Measurements from ENCODE around the gene PCIF1. TPM values are rescaled to one million over a fixed set of nuclear protein-coding genes. Genes with fewer than 3 reads are reported as not detected.
A peak's percentile ranks its signal among the peaks of the same experiment; 100 is the strongest.

The PCIF1 gene
- total and polyA plus RNA-seq, 4 donors = 9.2 to 12.4 (median 11.5) TPM

- Histone ChIP-seq H3K36me3 (ENCODE audit: control insufficient read depth in 4 of 4, insufficient read depth in 3 of 4, low read depth in 1 of 4, low read length in 3 of 4) (peaks cover 16 to 77% (median 53%) of the 10 kb centered on the region in 4 donors), H3K9me3 (ENCODE audit: control insufficient read depth in 4 of 4, low read length in 3 of 4) (no peaks in the 10 kb centered on the region), H3K27me3 (ENCODE audit: control insufficient read depth in 4 of 4, insufficient read depth in 4 of 4, low read length in 3 of 4) (no peaks in the 10 kb centered on the region), H3K4me1 (ENCODE audit: control insufficient read depth in 4 of 4, insufficient read depth in 4 of 4, low read length in 3 of 4) (peaks cover 5 to 16% (median 12%) of the 10 kb centered on the region in 4 donors), H3K4me3 (ENCODE audit: low read depth in 1 of 3, low read length in 3 of 3) (no peak overlapping the region), H3K27ac (ENCODE audit: low read depth in 1 of 2, low read length in 2 of 2) (peak overlapping the region in 1 of 2 donors; percentile 17), H3K9ac (ENCODE audit: low read depth in 1 of 2, low read length in 2 of 2) (no peak overlapping the region)
- DNase-seq (ENCODE audit: low spot score) = no peak
- WGBS = 93% methylated on average over 6 of the region's 6 CpGs
- TF ChIP-seq EGR1 (IDR thresholded peaks at IDR 0.05; ENCODE audit: low read depth in 2 of 2) = no peak
- no peak for TF ChIP-seq HNF4A (conservative IDR thresholded peaks at IDR 0.05)
- no peak for TF ChIP-seq ATF3 (IDR thresholded peaks at IDR 0.05)
- TF ChIP-seq JUND (IDR thresholded peaks at IDR 0.05) = no peak
Observed at GRCh38 chr20:45943613-45944012, 9.1 kb downstream of the PCIF1 start.

DNA sequence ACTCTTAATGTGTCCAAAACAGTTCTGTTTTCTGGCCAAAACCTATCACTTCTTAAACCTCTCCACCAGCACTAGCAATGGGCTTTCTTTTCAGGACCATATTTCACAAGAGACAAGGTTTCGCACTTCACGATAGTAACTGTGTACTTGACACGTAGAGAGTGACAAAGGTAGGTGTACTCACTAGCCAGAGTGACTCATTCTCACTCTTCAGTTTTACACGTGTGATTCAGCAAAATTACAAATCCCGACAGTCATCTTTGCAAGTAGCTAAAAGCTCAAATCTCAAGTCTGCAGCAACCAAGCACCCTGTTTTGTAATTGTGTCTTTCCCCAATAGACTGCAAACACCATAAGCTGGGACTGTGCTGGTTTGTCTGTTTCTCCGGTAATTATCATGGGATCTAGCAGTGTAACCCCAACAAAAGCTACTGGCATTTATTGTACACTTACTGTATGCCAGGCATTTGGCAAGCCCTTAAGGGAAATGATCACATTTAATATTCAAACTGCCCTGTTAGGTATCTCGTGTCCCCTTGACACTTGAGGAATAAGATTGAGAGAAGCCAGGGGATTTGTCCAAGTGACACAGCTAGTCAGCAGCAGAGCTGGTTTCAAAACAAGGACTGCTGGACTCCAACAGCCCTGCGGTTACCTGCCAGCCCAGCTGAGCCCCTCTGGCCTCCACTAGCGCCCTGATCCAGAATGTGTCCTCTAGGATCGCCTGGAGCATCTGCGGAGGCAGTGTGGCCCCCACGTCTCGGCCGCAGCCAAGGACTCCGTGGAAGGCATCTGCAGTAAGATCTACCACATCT, 9.9 kb downstream of the PCIF1 start:
- 89% methylated on average over 15 of the region's 15 CpGs for WGBS

DNA sequence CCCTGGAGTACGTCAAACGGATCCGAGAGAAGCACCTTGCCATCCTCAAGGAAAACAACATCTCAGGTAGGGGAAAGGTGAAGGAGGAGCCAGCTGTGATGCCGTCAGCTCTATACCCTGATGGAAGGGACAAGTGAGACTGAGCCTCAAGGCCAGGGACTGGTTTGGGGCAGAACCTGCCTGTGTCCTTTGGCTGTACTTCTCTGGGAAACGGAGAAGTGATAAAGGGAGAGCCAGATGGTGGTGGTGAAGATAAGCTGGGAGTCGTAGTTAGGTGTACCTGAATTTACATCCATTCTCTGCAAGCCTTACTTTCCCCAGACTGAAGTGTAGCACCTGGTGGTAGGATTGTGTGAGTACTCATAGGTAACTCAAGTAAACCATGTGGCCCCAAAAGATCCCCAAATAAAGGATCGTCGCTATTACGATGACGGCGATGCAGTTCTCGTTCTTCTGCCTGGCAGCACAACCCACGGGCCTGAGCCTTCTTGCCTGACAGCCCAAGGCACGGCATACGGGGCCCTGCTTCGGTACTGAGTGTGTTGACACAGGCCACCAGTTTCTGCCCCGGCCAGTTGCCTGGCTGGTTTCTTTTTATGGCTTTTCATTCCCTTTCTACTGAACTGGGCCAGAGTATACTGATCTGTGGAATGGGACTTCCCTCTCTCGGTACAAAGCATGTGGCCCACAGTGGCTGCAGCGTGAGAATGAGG, 10.6 kb downstream of the PCIF1 start:
- TF ChIP-seq GABPA (IDR thresholded peaks at IDR 0.05 in 1 of 2, conservative IDR thresholded peaks at IDR 0.05 in 1 of 2) (no peak), RXRA (IDR thresholded peaks at IDR 0.05) (no peak), YY1 (IDR thresholded peaks at IDR 0.05) (no peak), FOXA1 (IDR thresholded peaks at IDR 0.05) (no peak), MAX (IDR thresholded peaks at IDR 0.05) (no peak), HNF4A (conservative IDR thresholded peaks at IDR 0.05) (no peak)
- WGBS = 92% methylated on average over 19 of the region's 19 CpGs
- peak overlapping the region; percentile 52 to 92 for H3K27ac ChIP-seq (ENCODE audit: low read depth in 1 of 2, low read length in 2 of 2)

More for the DNA sequence above, 9.9 kb downstream of the PCIF1 start:
- Histone ChIP-seq H3K9ac (ENCODE audit: low read depth in 1 of 2, low read length in 2 of 2) (no peak overlapping the region), H3K4me3 (ENCODE audit: low read depth in 1 of 3, low read length in 3 of 3) (no peak overlapping the region), H3K9me3 (ENCODE audit: control insufficient read depth in 4 of 4, low read length in 3 of 4) (no peaks in the 10 kb centered on the region), H3K27me3 (ENCODE audit: control insufficient read depth in 4 of 4, insufficient read depth in 4 of 4, low read length in 3 of 4) (no peaks in the 10 kb centered on the region), H3K27ac (ENCODE audit: low read depth in 1 of 2, low read length in 2 of 2) (peak overlapping the region in 1 of 2 donors; percentile 17), H3K36me3 (ENCODE audit: control insufficient read depth in 4 of 4, insufficient read depth in 3 of 4, low read depth in 1 of 4, low read length in 3 of 4) (peaks cover 19 to 77% (median 52%) of the 10 kb centered on the region in 4 donors), H3K4me1 (ENCODE audit: control insufficient read depth in 4 of 4, insufficient read depth in 4 of 4, low read length in 3 of 4) (peaks cover 5 to 16% (median 12%) of the 10 kb centered on the region in 4 donors)
- TF ChIP-seq RAD21 (IDR thresholded peaks at IDR 0.05) (no peak), HNF4A (conservative IDR thresholded peaks at IDR 0.05) (peak in 1 of 2 donors; percentile 32), JUND (IDR thresholded peaks at IDR 0.05) (peak in 1 of 2 donors; percentile 16)
- TF ChIP-seq, protein P1, sequence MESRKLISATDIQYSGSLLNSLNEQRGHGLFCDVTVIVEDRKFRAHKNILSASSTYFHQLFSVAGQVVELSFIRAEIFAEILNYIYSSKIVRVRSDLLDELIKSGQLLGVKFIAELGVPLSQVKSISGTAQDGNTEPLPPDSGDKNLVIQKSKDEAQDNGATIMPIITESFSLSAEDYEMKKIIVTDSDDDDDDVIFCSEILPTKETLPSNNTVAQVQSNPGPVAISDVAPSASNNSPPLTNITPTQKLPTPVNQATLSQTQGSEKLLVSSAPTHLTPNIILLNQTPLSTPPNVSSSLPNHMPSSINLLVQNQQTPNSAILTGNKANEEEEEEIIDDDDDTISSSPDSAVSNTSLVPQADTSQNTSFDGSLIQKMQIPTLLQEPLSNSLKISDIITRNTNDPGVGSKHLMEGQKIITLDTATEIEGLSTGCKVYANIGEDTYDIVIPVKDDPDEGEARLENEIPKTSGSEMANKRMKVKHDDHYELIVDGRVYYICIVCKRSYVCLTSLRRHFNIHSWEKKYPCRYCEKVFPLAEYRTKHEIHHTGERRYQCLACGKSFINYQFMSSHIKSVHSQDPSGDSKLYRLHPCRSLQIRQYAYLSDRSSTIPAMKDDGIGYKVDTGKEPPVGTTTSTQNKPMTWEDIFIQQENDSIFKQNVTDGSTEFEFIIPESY (IDR thresholded peaks at IDR 0.05) = no peak
- DNase-seq (ENCODE audit: low spot score) = no peak

More for the DNA sequence above, 10.6 kb downstream of the PCIF1 start:
- H3K4me3 ChIP-seq (ENCODE audit: low read depth in 1 of 3, low read length in 3 of 3) = no peak overlapping the region
- H3K9ac ChIP-seq (ENCODE audit: low read depth in 1 of 2, low read length in 2 of 2) = no peak overlapping the region
- peaks cover 19 to 77% (median 47%) of the 10 kb centered on the region in 4 donors for H3K36me3 ChIP-seq (ENCODE audit: control insufficient read depth in 4 of 4, insufficient read depth in 3 of 4, low read depth in 1 of 4, low read length in 3 of 4)
- no peak for DNase-seq (ENCODE audit: low spot score)
- peaks cover 5 to 16% (median 12%) of the 10 kb centered on the region in 4 donors for H3K4me1 ChIP-seq (ENCODE audit: control insufficient read depth in 4 of 4, insufficient read depth in 4 of 4, low read length in 3 of 4)
- no peaks in the 10 kb centered on the region for H3K27me3 ChIP-seq (ENCODE audit: control insufficient read depth in 4 of 4, insufficient read depth in 4 of 4, low read length in 3 of 4)
- no peaks in the 10 kb centered on the region for H3K9me3 ChIP-seq (ENCODE audit: control insufficient read depth in 4 of 4, low read length in 3 of 4)
